ENCODE data around the gene MBTPS1.
A peak's percentile ranks its signal among the peaks of the same experiment; 100 is the strongest.

Gene MBTPS1

DNA sequence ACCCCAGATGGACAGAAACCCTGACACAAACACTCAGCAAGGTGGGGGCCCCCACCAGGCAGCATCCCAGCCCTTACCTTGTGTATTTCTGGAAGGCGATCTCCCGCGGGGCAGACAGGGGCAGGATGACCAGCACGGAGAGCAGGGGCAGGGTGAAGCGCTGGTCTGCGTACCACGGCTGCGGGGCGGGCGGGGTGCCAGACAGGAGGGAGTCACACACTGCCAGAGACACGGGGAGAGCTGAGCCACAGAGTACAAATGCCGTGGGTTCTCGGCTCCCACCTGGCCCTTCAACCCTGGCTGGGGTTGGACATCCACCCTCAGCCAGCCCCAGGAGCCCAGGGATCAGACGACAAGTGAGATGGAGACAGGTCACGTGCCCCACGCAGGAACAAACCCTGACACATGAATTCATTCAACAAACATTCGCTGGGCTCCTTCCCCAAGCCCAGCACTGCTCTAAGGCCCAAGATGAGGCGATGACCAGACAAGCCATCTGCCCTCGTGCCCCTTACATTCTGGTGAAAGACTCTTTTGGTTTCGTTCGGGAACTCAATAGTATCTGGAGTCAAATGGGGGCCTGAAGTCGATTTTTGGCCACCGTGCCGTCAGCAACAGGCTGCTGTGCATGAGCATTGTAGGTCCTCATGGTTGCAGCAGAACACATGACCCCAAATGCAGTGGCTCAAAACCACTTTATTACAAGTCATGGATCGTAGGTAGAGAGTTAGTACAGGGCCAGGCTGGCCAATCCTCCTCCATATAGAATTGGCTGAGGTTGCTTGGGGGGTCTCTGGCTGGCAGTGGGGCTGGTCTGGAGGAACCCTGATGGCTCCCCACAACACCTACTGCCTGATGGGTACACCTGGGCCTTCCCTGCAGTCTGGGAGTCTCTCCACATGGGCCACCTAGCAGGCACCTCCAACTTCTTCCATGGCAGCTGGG, 83.2 kb downstream of the MBTPS1 start:
- DNase-seq = no peak

DNA sequence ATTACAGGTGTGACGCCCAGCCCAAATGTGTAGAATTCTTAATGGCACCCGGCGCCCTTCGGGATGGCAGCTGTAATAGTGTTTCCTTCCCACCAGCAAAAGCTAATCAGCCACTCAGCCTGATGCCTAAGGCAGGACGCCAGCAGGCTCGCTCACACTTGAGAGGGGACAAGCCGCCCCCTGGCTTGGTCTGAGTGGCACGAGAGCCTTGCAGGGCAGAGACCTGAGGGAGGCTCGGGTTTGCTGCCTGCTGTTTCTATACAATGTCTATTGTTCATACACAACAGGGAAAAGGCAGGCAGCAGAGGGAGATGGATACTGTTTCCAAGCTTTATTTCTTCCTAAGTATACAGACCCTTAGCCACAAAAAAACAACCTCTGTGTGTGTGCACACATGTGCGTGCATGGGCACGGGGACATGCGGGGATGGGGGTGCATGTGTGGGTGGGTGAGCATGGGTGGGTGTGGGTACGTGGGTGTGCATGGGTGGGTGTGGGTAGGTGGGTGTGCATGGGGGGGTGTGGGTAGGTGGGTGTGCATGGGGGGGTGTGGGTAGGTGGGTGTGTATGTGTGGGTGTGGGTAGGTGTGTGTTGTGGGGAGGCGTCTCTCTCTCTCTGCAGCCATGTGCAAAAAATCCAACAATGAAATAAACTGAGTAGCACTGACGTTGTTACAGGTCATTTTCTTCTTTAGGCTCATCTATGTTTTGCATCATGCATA, 84.1 kb downstream of the MBTPS1 start:
- peak; percentile 29 for DNase-seq

DNA sequence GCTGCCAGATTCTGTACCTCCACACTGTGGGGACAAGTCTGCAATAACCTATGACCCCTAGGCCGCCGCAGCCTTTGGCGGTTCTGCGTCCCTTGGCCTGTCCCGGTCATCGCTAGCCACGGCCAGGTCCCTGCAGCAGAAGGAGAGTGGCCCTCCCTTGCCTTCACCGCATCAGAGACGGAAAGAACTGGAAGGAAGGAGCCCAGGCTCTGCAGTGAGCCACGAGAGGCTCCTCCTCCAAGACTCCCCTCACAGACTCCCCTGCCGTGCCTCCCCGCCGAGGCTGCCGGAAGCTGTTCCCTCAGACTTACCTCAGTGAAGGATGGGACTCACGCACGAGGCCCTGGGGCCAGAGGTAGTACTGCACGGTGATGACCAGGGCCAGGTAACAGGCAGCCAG, 85.2 kb downstream of the MBTPS1 start:
- no peak for DNase-seq

DNA sequence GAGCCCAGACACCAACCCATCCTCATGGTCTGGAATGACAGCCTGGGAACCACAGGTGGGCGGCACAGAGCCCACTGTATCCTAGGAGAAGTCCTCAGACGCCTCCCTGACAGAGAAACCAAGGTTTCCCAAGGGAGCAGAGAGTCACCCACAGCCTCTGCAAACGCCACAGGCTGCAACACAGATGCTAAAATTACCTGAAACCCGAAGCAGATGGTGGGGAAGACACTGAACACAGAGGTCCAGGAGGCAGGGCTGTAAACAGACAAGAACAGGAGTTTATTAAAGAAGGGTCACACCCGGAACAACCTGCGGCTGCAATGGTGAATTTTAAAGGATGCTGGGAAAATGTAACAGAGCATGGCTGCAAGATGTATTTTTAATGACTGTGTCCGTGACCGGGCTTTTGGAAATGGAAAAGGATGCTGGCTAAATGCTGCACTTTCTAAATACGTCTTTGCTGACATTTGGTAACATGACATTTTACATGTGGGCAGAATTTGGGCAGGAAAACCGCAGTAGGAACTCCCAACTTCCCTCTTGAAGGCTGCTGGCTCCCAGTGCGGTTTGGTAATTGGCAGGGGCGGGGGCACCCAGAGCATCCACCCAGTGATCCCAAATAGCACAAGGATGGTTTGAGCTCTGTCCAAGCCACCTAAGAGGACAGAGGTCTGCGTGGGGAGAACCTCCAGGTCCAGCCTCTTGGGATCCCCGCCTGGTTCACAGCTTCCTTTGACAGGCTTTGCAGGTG, 87.3 kb downstream of the MBTPS1 start:
- no peak for DNase-seq

DNA sequence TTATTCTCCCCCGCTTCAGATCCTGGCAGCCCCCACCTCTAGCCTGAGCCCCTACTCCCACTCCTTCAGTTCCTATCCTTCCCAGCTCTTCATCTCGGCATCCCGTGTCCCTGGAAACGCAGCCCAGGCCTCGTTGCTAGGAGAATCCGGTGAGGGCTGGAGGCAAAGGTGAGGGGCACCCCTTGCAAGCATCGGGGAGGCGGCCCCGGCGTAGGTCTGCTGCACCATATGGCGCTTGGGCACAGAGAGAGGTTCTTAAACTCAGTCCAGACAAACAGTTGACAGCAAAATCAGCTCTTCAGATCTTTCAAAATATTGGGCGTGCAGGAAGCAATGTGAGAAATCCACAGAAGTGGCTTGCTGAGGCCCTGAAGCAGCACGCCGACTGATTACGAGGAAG, 89.1 kb downstream of the MBTPS1 start:
- DNase-seq = no peak

DNA sequence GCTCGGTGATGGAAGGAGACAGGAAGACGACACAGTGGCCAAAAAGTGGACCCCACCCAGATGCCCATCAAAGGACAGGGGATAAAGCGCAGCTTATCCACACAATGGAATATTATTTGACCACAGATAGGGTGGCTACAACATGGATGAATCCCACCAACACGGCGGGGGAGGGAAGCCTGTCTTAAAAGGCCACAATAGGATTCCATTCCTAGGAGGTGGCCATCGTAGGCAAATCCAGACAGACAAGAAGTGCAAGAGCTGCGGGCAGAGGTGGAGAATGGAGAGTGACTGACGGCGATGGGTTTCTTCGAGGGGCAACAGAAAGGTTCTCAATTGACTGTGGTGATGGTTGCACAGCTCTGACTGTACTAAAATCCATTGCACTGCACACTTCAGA, 90.1 kb downstream of the MBTPS1 start:
- DNase-seq = no peak

DNA sequence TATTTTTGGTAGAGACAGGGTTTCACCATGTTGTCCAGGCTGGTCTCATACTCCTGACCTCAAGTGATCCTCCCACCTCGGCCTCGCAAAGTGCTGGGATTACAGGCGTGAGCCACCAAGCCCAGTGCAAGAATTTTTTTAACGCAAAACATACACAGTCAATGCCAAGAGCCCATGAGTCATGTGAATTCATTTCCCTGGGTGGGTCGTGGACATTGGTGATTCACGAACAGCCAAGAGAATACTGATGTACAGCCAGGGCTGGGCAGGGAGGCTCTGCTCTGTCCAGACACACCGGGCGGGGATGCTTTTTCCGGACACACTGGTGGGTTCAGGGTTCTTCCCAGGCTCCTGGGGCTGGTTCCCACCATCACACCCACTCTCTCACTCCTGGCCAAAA, 91.9 kb downstream of the MBTPS1 start:
- no peak for DNase-seq

DNA sequence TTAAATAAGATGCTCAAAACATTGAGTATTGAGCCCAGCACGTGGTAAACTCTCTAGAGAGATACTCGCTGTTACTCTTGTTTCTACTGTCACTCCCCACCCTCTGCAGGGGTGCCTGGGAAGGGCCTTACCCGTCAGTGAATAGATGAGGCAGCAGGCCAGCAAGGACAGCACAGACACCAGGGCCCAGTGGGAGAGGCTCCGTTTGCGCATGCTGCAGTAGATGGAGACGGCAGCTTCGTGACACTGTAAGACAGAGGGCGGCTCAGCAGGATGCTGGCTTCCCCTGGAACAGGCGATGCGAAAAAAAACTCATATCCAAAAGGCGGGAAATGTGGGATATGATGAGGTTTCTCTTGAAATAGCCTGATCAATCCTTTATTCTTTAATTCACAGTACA, 94.1 kb downstream of the MBTPS1 start:
- no peak for DNase-seq

DNA sequence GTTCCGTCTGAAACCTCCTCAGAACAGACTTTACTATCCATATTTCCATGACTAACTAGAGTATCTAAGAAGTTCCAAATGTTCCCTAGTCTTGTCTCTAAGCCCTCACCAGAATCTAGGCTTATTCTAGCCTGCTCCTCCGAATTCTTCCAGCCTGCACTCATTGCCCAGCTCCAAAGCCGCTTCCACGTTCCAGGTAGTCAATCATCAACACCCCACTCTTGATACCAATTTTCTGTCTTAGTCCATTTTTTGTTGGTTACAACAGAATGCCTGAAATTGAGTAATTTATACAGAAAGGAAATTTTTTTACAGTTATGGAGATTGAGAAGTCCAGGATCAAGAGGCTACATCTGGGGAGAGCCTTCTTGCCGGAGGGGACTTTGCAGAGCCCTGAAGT, 95.3 kb downstream of the MBTPS1 start:
- DNase-seq = no peak

DNA sequence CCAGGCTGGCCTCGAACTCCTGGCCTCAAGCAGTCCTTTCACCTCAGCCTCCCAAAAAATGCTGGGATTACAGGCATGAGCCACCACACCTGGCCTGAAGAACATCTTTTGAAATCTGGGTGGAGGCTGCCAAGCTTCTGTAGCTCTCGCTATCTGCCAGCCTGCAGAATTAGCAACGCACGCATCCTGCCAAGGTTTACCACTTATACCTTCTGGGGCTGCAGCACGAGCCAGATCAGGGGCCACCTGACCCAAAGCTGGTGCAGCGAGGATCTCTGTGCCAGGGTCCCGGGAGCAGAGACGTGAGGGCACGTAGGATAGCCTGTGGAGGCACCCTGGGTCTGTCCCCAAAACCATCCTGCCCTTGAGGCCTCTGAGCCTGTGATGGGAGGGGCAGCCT, 96.4 kb downstream of the MBTPS1 start:
- DNase-seq = no peak

DNA sequence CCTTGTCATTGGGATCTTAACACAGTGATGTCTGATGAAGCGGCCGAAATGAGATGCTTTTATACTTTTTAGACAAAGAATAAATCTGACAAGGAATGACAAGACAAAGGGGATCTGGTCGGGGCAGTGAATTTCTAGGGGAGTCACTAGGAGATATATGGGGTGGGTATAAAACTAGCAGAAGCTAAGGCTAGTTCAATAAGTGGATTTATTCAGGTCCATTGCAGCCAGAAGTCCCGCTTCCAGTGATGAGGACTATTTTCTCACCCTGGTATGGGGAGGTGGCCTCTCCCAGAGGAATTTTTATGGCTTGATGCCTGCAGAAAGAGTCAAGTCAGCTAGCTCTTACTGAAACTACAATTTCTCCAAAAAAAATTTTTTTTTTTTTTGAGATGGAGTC, 98.0 kb downstream of the MBTPS1 start:
- no peak for DNase-seq

DNA sequence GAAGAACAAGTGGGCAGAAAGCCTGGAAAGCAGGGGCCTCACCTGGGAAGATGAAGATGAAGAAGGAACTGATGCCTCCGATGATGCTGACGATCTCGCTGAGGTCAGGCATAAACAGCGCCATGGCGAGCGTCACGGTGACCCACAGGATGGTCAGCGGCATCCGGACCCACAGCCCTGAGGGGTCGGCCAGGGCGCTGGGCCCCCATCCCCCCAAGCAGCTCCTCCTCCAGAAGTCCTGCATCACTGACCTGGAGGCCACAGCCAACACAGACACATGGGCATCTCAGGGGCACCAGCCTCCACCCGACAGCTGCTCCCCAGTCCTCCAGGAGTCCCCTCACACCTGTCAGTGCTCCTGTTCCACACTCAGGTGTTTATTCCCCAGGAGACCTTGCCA, 100.3 kb downstream of the MBTPS1 start:
- no peak for DNase-seq

DNA sequence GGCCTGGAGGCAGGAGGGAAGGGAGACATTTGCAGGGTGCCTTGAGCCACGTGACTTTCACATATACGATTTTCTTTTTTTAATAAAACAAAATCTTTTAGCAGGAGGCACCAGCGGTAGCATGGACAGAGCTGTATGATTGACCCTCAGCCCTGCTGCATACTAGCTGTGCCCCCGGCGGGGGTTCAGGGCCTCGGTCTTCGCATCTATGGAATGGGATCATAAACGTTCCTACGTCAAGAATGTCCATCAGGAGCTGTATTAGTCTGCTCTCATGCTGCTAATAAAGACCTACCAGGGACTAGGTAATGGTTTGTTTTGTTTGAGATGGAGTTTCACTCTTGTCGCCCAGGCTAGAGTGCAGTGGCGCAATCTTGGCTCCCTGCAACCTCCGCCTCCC, 101.3 kb downstream of the MBTPS1 start:
- no peak for DNase-seq

DNA sequence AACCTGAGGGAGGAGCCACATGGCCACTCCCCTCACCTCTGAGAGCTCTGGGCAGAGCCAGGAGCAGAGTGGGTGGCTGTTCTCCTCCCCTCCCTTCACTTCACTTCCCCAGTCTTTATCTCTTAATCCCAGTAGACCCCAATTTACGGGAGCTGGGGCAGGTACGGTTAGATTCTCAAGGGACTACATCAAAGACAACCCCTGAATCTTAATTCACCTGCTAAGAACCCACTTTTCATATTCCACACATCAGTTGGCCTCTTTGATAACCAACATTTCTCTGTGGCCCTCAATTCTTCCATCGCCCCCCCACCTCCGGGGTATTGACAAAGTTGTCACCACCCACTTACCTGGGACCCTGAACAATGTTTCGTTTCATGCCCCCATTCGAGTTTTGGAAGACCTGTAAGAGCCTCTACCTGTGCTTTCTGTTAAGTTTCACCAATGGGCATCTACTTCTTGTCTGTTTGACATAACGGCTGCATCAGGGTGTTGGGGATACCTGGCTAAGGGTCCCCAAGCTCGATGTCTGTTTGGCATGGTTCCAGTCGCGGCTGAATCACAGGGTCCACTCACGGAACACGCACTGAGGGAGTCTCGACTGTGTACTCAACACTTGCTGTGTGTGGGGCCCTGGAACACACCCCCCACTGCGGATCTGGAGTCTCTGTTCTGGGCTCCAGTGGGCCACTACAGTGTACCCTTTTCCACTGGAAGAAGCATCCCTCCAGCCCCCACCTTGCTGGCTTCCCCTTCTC, 102.0 kb downstream of the MBTPS1 start:
- no peak for DNase-seq

DNA sequence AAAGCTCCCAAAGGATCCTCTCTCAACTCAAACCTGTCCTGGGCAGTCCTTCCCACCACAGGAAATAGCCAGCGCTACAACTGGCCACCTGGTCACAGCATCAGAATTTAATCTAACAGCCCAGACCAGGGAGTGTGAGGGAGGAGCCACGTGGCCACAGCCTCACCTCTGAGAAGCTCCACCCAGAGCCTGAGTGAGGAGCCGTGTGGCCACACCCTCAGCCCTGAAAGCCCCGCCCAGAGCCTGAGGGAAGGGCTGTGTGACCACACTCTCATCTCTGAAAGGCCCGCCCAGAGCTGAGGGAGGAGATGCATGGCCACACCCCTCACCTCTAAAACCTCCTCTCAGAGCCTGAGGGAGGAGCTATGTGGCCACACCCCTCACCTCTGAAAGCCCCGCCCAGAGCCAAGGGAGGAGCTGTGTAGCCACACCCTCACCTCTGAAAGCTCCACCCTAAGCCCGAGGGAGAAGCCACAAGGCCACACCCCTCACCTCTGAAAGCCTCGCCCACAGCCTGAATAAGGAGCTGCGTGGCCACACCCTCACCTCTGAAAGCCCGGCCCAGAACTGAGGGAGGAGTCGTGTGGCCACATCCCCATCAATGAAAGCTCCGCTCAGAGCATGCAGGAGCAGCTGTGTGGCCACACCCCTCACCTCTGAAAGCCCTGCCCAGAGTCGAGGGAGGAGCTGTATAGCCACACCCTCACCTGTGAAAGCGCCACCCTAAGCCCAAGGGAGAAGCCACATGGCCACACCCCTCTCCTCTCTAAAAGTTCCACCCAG, 102.8 kb downstream of the MBTPS1 start:
- DNase-seq = no peak

DNA sequence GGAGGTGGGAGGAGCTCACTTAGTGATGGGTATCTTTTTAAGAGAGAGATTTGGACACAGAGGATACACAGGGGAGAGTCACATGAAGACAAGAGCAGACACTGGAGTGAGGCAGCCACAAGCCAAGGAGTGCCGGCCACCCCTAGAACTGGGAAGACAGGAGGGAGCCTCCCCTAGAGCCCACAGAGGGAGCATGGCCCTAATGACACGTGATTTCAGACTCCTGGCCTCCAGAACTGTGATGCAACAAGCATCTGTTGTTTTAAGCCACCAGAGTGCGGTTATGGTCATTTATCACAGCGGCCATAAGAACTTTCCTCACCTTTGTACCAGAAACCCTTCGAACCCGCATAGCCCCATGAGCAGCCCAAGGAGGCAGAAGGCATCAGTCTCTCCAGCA, 107.5 kb downstream of the MBTPS1 start:
- DNase-seq = no peak

DNA sequence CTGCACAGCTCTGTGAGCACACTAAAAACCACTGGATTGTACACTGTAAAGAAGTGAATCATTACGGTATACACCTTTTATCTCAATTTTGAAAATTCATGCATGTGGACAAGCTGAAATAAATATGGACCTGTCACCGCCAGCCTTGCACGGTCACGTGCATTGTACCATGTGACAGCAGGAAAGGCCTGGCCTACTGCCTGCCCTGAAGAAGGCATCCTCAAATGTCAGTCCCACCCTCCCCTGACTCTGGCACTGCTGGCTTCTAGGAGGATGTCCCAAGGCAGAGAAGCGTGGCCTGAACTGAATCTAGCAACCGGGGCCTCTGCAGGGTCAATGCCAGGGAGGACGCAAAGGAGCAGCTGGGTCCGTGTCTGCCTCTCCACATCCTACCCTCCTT, 108.8 kb downstream of the MBTPS1 start:
- DNase-seq = no peak

DNA sequence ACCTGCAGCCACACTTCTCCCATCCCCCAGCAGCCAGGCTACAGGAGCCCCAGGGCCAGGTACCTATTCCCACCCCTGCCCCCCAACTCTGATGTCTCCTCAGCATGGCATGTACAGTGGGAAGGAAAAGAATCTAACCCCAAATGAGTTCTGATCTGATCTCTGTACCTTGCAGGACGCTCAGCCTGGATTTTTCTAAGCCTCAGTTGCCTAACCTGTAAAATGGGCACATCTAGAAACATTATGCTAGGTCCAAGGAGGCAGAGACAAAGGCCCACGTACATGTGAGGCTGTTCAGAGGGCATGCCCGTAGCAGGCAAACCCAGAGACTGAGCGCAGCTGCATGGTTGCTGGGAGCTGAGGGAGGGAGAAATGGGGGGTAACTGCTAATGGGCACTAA, 109.2 kb downstream of the MBTPS1 start:
- DNase-seq = no peak

DNA sequence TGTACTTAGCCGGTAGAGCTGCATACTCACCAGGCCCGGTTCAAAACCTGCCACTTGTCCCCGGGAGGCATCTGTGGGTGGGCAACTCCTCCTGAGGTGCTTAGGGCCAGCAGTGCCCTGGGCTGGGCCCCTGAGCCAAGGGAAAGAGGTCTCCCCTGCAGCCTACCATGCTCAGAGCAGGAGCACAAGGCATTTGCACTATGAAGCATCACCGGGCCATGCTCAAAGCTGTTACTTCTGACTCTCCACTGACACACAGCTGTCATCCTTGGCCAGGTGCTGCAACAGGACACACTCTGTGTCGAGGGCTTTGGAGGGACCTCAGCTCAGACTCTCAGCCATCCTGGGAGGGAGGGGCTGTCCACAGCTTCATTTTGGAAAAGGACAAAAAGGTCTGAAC, 111.4 kb downstream of the MBTPS1 start:
- no peak for DNase-seq

DNA sequence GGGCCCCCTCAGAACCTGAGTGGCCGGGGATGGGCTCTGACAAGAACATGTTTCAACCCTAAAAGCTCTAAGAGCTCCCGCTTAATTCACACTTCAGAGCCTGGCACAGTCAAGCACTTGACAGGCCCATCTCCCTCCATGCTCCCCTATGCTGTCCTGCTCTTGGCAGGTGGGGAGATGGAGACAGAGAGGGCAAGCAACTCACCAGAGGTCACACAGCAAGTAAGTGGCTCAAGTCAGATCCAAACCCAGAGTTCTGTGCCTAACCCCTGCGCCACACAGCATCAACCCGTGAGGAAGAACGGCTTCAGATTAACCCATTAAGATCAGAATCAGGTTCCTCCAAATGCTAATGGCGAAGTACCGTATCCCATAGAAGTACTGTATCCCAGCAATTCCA, 112.3 kb downstream of the MBTPS1 start:
- no peak for DNase-seq

All from NCI-H1092 treated with DMSO at 0.1 percent for 48 hours (cell line).